H9 (cell line): ENCODE measurements around the gene KCNH5. TPM values are rescaled to one million over a fixed set of nuclear protein-coding genes. Genes with fewer than 3 reads are reported as not detected.

Experiments
- DNase-seq: peaks from one replicate; pipeline ENCODE4 v3.0.0-alpha.2; 2017
- H2AFZ ChIP-seq: one replicate; pipeline ENCODE4 v1.6.1; 2013; ENCODE audit warnings: mild to moderate bottlenecking, low read length, control low read depth, moderate library complexity
- H2AK5ac ChIP-seq: 2 replicates; pipeline ENCODE4 v1.6.1; 2013; ENCODE audit warnings: low read length, control low read depth, mixed read lengths; ENCODE audit not compliant: insufficient read length
- H2BK120ac ChIP-seq: one replicate; pipeline ENCODE4 v1.6.1; 2013; ENCODE audit warnings: low read depth, mild to moderate bottlenecking, low read length, control low read depth, inconsistent platforms; ENCODE audit not compliant: poor library complexity, severe bottlenecking
- H2BK12ac ChIP-seq: 2 replicates; pipeline ENCODE4 v1.6.1; 2013; ENCODE audit warnings: low read length, control low read depth, mixed read lengths, low read depth; ENCODE audit not compliant: insufficient read length
- H2BK15ac ChIP-seq: 2 replicates; pipeline ENCODE4 v1.6.1; 2013; ENCODE audit warnings: low read depth, low read length, control low read depth
- H2BK20ac ChIP-seq: one replicate; pipeline ENCODE4 v1.6.1; 2013; ENCODE audit warnings: low read depth, mild to moderate bottlenecking, low read length, control low read depth, inconsistent platforms; ENCODE audit not compliant: poor library complexity, severe bottlenecking
- H2BK5ac ChIP-seq: 2 replicates; pipeline ENCODE4 v1.6.1; 2013; ENCODE audit warnings: low read length, control low read depth, mixed read lengths; ENCODE audit not compliant: insufficient read length
- H3K14ac ChIP-seq: 2 replicates; pipeline ENCODE4 v1.6.1; 2013; ENCODE audit warnings: low read length, control low read depth; ENCODE audit not compliant: insufficient read depth
- H3K18ac ChIP-seq: 2 replicates; pipeline ENCODE4 v1.6.1; 2013; ENCODE audit warnings: low read depth, mild to moderate bottlenecking, mixed read lengths, low read length, control low read depth; ENCODE audit not compliant: insufficient read length
- H3K23ac ChIP-seq: 2 replicates; pipeline ENCODE4 v1.6.1; 2013; ENCODE audit warnings: low read length, control low read depth, mixed read lengths, low read depth; ENCODE audit not compliant: insufficient read length
- H3K23me2 ChIP-seq: 2 replicates; pipeline ENCODE4 v1.6.1; 2013; ENCODE audit warnings: low read depth, mild to moderate bottlenecking, mixed read lengths, low read length, control low read depth; ENCODE audit not compliant: insufficient read length, poor library complexity, severe bottlenecking
- H3K27ac ChIP-seq: 2 replicates; pipeline ENCODE4 v1.5.1; 2013; ENCODE audit warnings: low read length, control low read depth, mixed read lengths, low read depth; ENCODE audit not compliant: insufficient read length
- H3K27me3 ChIP-seq: 2 replicates; pipeline ENCODE4 v1.6.1; 2013; ENCODE audit warnings: low read length, control low read depth, inconsistent platforms; ENCODE audit not compliant: insufficient read depth
- H3K4ac ChIP-seq: 2 replicates; pipeline ENCODE4 v1.6.1; 2013; ENCODE audit warnings: low read depth, mild to moderate bottlenecking, control low read depth, inconsistent platforms, low read length, moderate library complexity
- H3K4me1 ChIP-seq: 2 replicates; pipeline ENCODE4 v1.6.1; 2013; ENCODE audit warnings: low read length, control low read depth, inconsistent platforms; ENCODE audit not compliant: insufficient read depth
- H3K4me2 ChIP-seq: 2 replicates; pipeline ENCODE4 v1.6.1; 2013; ENCODE audit warnings: low read length, control low read depth, mixed read lengths; ENCODE audit not compliant: insufficient read length, insufficient read depth
- H3K56ac ChIP-seq: 2 replicates; pipeline ENCODE4 v1.6.1; 2013; ENCODE audit warnings: low read depth, mild to moderate bottlenecking, mixed read lengths, low read length, control low read depth; ENCODE audit not compliant: insufficient read length
- H3K79me1 ChIP-seq: 2 replicates; pipeline ENCODE4 v1.6.1; 2013; ENCODE audit warnings: low read depth, mild to moderate bottlenecking, moderate library complexity, low read length, control low read depth, inconsistent platforms; ENCODE audit not compliant: insufficient read depth, poor library complexity, severe bottlenecking
- H3K79me2 ChIP-seq: 2 replicates; pipeline ENCODE4 v1.6.1; 2013; ENCODE audit warnings: low read length, control low read depth, inconsistent platforms; ENCODE audit not compliant: insufficient read depth
- H3K9ac ChIP-seq: 2 replicates; pipeline ENCODE4 v1.6.1; 2013; ENCODE audit warnings: low read length, control low read depth, mixed read lengths; ENCODE audit not compliant: insufficient read length; ENCODE audit errors: extremely low read depth
- H3K9me3 ChIP-seq: one replicate; pipeline ENCODE4 v1.6.1; 2013; ENCODE audit warnings: low read depth, low read length, inconsistent platforms; ENCODE audit not compliant: control insufficient read depth
- H3T11ph ChIP-seq: one replicate; pipeline ENCODE4 v1.6.1; 2013; ENCODE audit warnings: mild to moderate bottlenecking, low read length, control low read depth, inconsistent platforms
- H4K20me1 ChIP-seq: one replicate; pipeline ENCODE4 v1.6.1; 2013; ENCODE audit not compliant: control insufficient read depth, insufficient read length, insufficient read depth
- H4K5ac ChIP-seq: 2 replicates; pipeline ENCODE4 v1.6.1; 2013; ENCODE audit warnings: low read depth, mild to moderate bottlenecking, mixed read lengths, low read length, control low read depth; ENCODE audit not compliant: insufficient read length
- H4K8ac ChIP-seq: replicated peaks from 2 replicates; pipeline ENCODE4 v1.6.1; 2013; ENCODE audit warnings: low read length, control low read depth, mixed read lengths, low read depth; ENCODE audit not compliant: insufficient read length
- H4K91ac ChIP-seq: 2 replicates; pipeline ENCODE4 v1.6.1; 2013; ENCODE audit warnings: low read depth, mild to moderate bottlenecking, moderate library complexity, mixed read lengths, low read length, control low read depth; ENCODE audit not compliant: insufficient read length
- H3K27ac Mint-ChIP-seq, 3 experiments: 2 replicates in 2 of 3; 3 replicates in 1 of 3; pipeline ENCODE4 v1.8.0; 2020 to 2021; ENCODE audit warnings: mixed read lengths in 3 of 3, mild to moderate bottlenecking in 1 of 3, moderate library complexity in 1 of 3
- H3K27me3 Mint-ChIP-seq: 2 replicates; pipeline ENCODE4 v1.8.0; 2021; ENCODE audit warnings: low read depth, mild to moderate bottlenecking, moderate library complexity, mixed read lengths
- H3K36me3 Mint-ChIP-seq, 3 experiments: 2 replicates in 2 of 3; 3 replicates in 1 of 3; pipeline ENCODE4 v1.8.0; 2020 to 2021; ENCODE audit warnings: low read depth in 3 of 3, mixed read lengths in 3 of 3; ENCODE audit not compliant: insufficient read depth in 1 of 3
- H3K4me1 Mint-ChIP-seq, 2 experiments: 2 replicates each; pipeline ENCODE4 v1.8.0; 2020; ENCODE audit warnings: mixed read lengths in 2 of 2
- H3K4me3 Mint-ChIP-seq, 2 experiments: 2 replicates in 1 of 2; 3 replicates in 1 of 2; pipeline ENCODE4 v1.8.0; 2020 to 2021; ENCODE audit warnings: mild to moderate bottlenecking in 2 of 2, mixed read lengths in 2 of 2, moderate library complexity in 1 of 2
- H3K9me3 Mint-ChIP-seq, 2 experiments: 2 replicates in 1 of 2; 3 replicates in 1 of 2; pipeline ENCODE4 v1.8.0; 2020; ENCODE audit warnings: mild to moderate bottlenecking in 2 of 2, mixed read lengths in 2 of 2, moderate library complexity in 1 of 2
- WGBS: extraction: QIAGEN DNeasy Blood & Tissue Kit; methylation state at CpG from one replicate; pipeline ENCODE4 v1.1.7; 2013; ENCODE audit warnings: missing lambda C conversion rate, low lambda C conversion rate, mixed read lengths; ENCODE audit not compliant: insufficient read length; ENCODE audit errors: extremely low coverage; 5-methylcytosine and 5-hydroxymethylcytosine counted together
- total RNA-seq: library from RNA; stranded (reverse); gene quantifications from 2 replicates; pipeline ENCODE4 v1.2.1, GENCODE V29; 2021
- TF ChIP-seq, protein P1 (sequence below): fragments of 200-600 bp; sonication (generic); conservative IDR thresholded peaks from 3 replicates; pipeline ENCODE4 v1.8.0; 2021; ENCODE audit warnings: antibody characterized with exemption, mild to moderate bottlenecking

The KCNH5 gene
- total RNA-seq, 1 experiment from 2014 or later: 0.42 TPM

DNA sequence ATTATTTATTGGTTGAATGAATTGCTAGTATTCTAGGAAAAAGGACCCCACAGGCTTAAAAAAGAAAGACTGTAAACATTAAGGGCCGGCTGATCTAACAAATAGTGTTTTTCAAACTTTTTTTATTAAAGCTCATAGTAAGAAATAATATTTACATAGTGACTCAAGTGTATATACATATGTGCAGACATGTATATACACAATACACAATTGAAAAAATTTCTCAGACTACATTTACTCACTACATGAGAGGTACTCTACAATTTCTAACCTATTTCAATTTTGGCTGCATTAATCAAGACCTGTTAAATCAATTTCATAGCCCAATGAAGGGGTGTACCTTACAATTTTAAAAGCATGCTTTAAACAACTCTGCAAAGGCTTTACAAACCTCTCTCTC is 17.5 kb downstream of the KCNH5 start:
- H2BK120ac ChIP-seq: no peak overlapping the region
- no peak overlapping the region for H2BK5ac ChIP-seq
- no peak overlapping the region for H2BK20ac ChIP-seq
- H4K8ac ChIP-seq: no peak overlapping the region
- H3K4me1 Mint-ChIP-seq: peaks cover 0 to 3% of the 10 kb centered on the region in 2 experiments; a peak in 2 of 4 replicates
- TF ChIP-seq, protein P1, sequence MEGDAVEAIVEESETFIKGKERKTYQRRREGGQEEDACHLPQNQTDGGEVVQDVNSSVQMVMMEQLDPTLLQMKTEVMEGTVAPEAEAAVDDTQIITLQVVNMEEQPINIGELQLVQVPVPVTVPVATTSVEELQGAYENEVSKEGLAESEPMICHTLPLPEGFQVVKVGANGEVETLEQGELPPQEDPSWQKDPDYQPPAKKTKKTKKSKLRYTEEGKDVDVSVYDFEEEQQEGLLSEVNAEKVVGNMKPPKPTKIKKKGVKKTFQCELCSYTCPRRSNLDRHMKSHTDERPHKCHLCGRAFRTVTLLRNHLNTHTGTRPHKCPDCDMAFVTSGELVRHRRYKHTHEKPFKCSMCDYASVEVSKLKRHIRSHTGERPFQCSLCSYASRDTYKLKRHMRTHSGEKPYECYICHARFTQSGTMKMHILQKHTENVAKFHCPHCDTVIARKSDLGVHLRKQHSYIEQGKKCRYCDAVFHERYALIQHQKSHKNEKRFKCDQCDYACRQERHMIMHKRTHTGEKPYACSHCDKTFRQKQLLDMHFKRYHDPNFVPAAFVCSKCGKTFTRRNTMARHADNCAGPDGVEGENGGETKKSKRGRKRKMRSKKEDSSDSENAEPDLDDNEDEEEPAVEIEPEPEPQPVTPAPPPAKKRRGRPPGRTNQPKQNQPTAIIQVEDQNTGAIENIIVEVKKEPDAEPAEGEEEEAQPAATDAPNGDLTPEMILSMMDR: no peak
- H3K4me3 Mint-ChIP-seq: no peak overlapping the region
- H3K4ac ChIP-seq: no peak overlapping the region
- no peak overlapping the region for H3K56ac ChIP-seq
- no peak overlapping the region for H3K23ac ChIP-seq
- H2BK15ac ChIP-seq: no peak overlapping the region
- H2BK12ac ChIP-seq: no peak overlapping the region
- H3K9ac ChIP-seq: no peak overlapping the region
- no peak overlapping the region for H3K14ac ChIP-seq
- H3K27me3 Mint-ChIP-seq: peaks cover 22% of the 10 kb centered on the region
- H4K91ac ChIP-seq: no peak overlapping the region
- no peak overlapping the region for H2AK5ac ChIP-seq
- no peak overlapping the region for H2AFZ ChIP-seq
- WGBS: no CpG with 5 or more reads among the region's 1 CpG
- no peak overlapping the region for H3K27ac Mint-ChIP-seq
- H3K4me1 ChIP-seq: no peaks in the 10 kb centered on the region
- no peaks in the 10 kb centered on the region for H3K79me2 ChIP-seq
- no peaks in the 10 kb centered on the region for H3K9me3 ChIP-seq
- no peaks in the 10 kb centered on the region for H3K27me3 ChIP-seq
- H3K36me3 Mint-ChIP-seq: no peaks in the 10 kb centered on the region; a peak in 1 of 7 replicates
- no peaks in the 10 kb centered on the region; a peak in 2 of 5 replicates for H3K9me3 Mint-ChIP-seq
- no peaks in the 10 kb centered on the region for H4K20me1 ChIP-seq
- H3K27ac ChIP-seq: no peak overlapping the region
- H3K4me2 ChIP-seq: no peak overlapping the region
- no peak for DNase-seq
- no peak overlapping the region for H4K5ac ChIP-seq
- no peak overlapping the region for H3K18ac ChIP-seq
- H3K23me2 ChIP-seq: no peaks in the 10 kb centered on the region
- H3T11ph ChIP-seq: no peak overlapping the region
- H3K79me1 ChIP-seq: no peaks in the 10 kb centered on the region
